HEK293T (cell line): ENCODE measurements around the gene ZNF674.

Experiments used
- ARNT ChIP-seq: fragments of 450-650 bp; IDR thresholded peaks from 2 replicates; pipeline ENCODE4 v1.6.1; 2017; ENCODE audit warnings: mild to moderate bottlenecking
- BHLHE40 ChIP-seq: fragments of 450-650 bp; IDR thresholded peaks from 2 replicates; pipeline ENCODE4 v1.6.1; 2016; ENCODE audit warnings: mild to moderate bottlenecking, moderate library complexity, borderline replicate concordance
- ELF4 ChIP-seq: fragments of 450-650 bp; IDR thresholded peaks from 2 replicates; pipeline ENCODE4 v1.6.1; 2017; ENCODE audit warnings: antibody characterized with exemption
- FOXK2 ChIP-seq: fragments of 450-650 bp; IDR thresholded peaks from 2 replicates; pipeline ENCODE4 v1.6.1; 2016; ENCODE audit warnings: mild to moderate bottlenecking
- FOXM1 ChIP-seq: fragments of 450-650 bp; IDR thresholded peaks from 2 replicates; pipeline ENCODE4 v1.6.1; 2017; ENCODE audit warnings: mild to moderate bottlenecking, borderline replicate concordance
- HDGF ChIP-seq: fragments of 450-650 bp; IDR thresholded peaks from 2 replicates; pipeline ENCODE4 v1.6.1; 2017; ENCODE audit warnings: antibody characterized with exemption, borderline replicate concordance
- L3MBTL2 ChIP-seq: fragments of 450-650 bp; conservative IDR thresholded peaks from 2 replicates; pipeline ENCODE4 v1.6.1; 2016; ENCODE audit warnings: mild to moderate bottlenecking
- LEF1 ChIP-seq: fragments of 450-650 bp; IDR thresholded peaks from 2 replicates; pipeline ENCODE4 v1.6.1; 2017; ENCODE audit warnings: mild to moderate bottlenecking, borderline replicate concordance
- PKNOX1 ChIP-seq: fragments of 450-650 bp; IDR thresholded peaks from 2 replicates; pipeline ENCODE4 v1.6.1; 2016
- SP1 ChIP-seq: fragments of 450-650 bp; IDR thresholded peaks from 2 replicates; pipeline ENCODE4 v1.6.1; 2017
- SUZ12 ChIP-seq: fragments of 450-650 bp; IDR thresholded peaks from 2 replicates; pipeline ENCODE4 v1.6.1; 2016; ENCODE audit warnings: mild to moderate bottlenecking
- TARDBP ChIP-seq: fragments of 450-650 bp; IDR thresholded peaks from 2 replicates; pipeline ENCODE4 v1.6.1; 2016
- ZNF384 ChIP-seq: fragments of 450-650 bp; IDR thresholded peaks from 2 replicates; pipeline ENCODE4 v1.6.1; 2016

- TF ChIP-seq SUZ12 (no peak), FOXK2 (no peak), ARNT (no peak), TARDBP (no peak), PKNOX1 (no peak), L3MBTL2 (no peak), LEF1 (no peak), HDGF (no peak), ELF4 (no peak), SP1 (no peak), FOXM1 (no peak), ZNF384 (no peak), BHLHE40 (no peak)
Observed at GRCh38 chrX:46488712-46489111, 56.5 kb downstream of the ZNF674 start.
